Mesenchymal stem cell (in vitro differentiated cells and primary cell): ENCODE results near the gene OBSL1. TPM values are rescaled to one million over a fixed set of nuclear protein-coding genes. Genes with fewer than 3 reads are reported as not detected.

Source experiments
- DNase-seq: peaks from one replicate; pipeline ENCODE4 v3.0.0-alpha.2; 2013
- H2AFZ ChIP-seq: one replicate; pipeline ENCODE4 v1.6.1; 2013; ENCODE audit warnings: low read depth, mild to moderate bottlenecking, control low read depth, inconsistent platforms, low read length, moderate library complexity
- H2AK5ac ChIP-seq: 2 replicates; pipeline ENCODE4 v1.6.1; 2013; ENCODE audit warnings: low read length, moderate library complexity, mild to moderate bottlenecking, inconsistent platforms; ENCODE audit not compliant: severe bottlenecking
- H2BK120ac ChIP-seq: one replicate; pipeline ENCODE4 v1.6.1; 2013; ENCODE audit warnings: low read depth, mild to moderate bottlenecking, inconsistent platforms, low read length, moderate library complexity
- H2BK12ac ChIP-seq, 2 experiments: one replicate each; pipeline ENCODE4 v1.6.1; 2013; ENCODE audit warnings: inconsistent platforms in 2 of 2, low read length in 2 of 2, mild to moderate bottlenecking in 2 of 2, moderate library complexity in 2 of 2, control low read depth in 1 of 2
- H2BK15ac ChIP-seq: one replicate; pipeline ENCODE4 v1.6.1; 2013; ENCODE audit warnings: mild to moderate bottlenecking, low read depth, inconsistent platforms; ENCODE audit not compliant: poor library complexity, severe bottlenecking
- H2BK5ac ChIP-seq: 2 replicates; pipeline ENCODE4 v1.6.1; 2013; ENCODE audit warnings: low read depth, mild to moderate bottlenecking, low read length, control low read depth, inconsistent platforms; ENCODE audit not compliant: poor library complexity, severe bottlenecking
- H3K14ac ChIP-seq, 2 experiments: one replicate each; pipeline ENCODE4 v1.6.1; 2013; ENCODE audit warnings: inconsistent platforms in 2 of 2, low read length in 2 of 2, control low read depth in 1 of 2, mild to moderate bottlenecking in 1 of 2, moderate library complexity in 1 of 2
- H3K18ac ChIP-seq, 2 experiments: one replicate each; pipeline ENCODE4 v1.6.1; 2013; ENCODE audit warnings: inconsistent platforms in 2 of 2, low read length in 2 of 2, control low read depth in 1 of 2, low read depth in 1 of 2, mild to moderate bottlenecking in 1 of 2
- H3K23ac ChIP-seq, 2 experiments: one replicate each; pipeline ENCODE4 v1.6.1; 2013; ENCODE audit warnings: inconsistent platforms in 2 of 2, low read length in 2 of 2, mild to moderate bottlenecking in 2 of 2, moderate library complexity in 2 of 2, control low read depth in 1 of 2
- H3K27ac ChIP-seq: 2 replicates; pipeline ENCODE4 v1.5.1; 2013; ENCODE audit warnings: mild to moderate bottlenecking, moderate library complexity, low read length, control low read depth, inconsistent platforms; ENCODE audit not compliant: poor library complexity, severe bottlenecking
- H3K27me3 ChIP-seq, 2 experiments: 2 replicates each; pipeline versions ENCODE4 v1.6.1 to v1.7.0; 2013; ENCODE audit warnings: low read length in 2 of 2, mild to moderate bottlenecking in 2 of 2, moderate library complexity in 2 of 2, control low read depth in 1 of 2, inconsistent platforms in 1 of 2; ENCODE audit not compliant: control insufficient read depth in 1 of 2, insufficient read depth in 1 of 2
- H3K36me3 ChIP-seq, 2 experiments: 2 replicates each; pipeline versions ENCODE4 v1.6.1 to v1.7.0; 2013; ENCODE audit warnings: low read length in 2 of 2, control low read depth in 1 of 2, inconsistent platforms in 1 of 2, low read depth in 1 of 2, mild to moderate bottlenecking in 1 of 2; ENCODE audit not compliant: insufficient read depth in 2 of 2, control insufficient read depth in 1 of 2
- H3K4ac ChIP-seq, 2 experiments: one replicate each; pipeline ENCODE4 v1.6.1; 2013; ENCODE audit warnings: inconsistent platforms in 2 of 2, low read length in 2 of 2, mild to moderate bottlenecking in 2 of 2, moderate library complexity in 2 of 2, control low read depth in 1 of 2, low read depth in 1 of 2
- H3K4me1 ChIP-seq: 2 replicates; pipeline ENCODE4 v1.6.1; 2013; ENCODE audit warnings: low read depth, low read length, control low read depth; ENCODE audit not compliant: control insufficient read depth, insufficient read depth
- H3K4me2 ChIP-seq: 2 replicates; pipeline ENCODE4 v1.6.1; 2013; ENCODE audit warnings: low read length, mild to moderate bottlenecking, inconsistent platforms; ENCODE audit not compliant: poor library complexity, severe bottlenecking
- H3K4me3 ChIP-seq, 2 experiments: 2 replicates each; pipeline versions ENCODE4 v1.5.1 to v1.7.0; 2013; ENCODE audit warnings: low read length in 2 of 2, mild to moderate bottlenecking in 2 of 2, control low read depth in 1 of 2, low read depth in 1 of 2; ENCODE audit not compliant: insufficient read depth in 1 of 2
- H3K79me1 ChIP-seq: replicated peaks from 2 replicates; pipeline ENCODE4 v1.6.1; 2013; ENCODE audit warnings: mild to moderate bottlenecking, control low read depth, low read length, inconsistent platforms; ENCODE audit not compliant: poor library complexity, severe bottlenecking
- H3K9ac ChIP-seq: 2 replicates; pipeline ENCODE4 v1.7.0; 2013; ENCODE audit warnings: mild to moderate bottlenecking, low read length, moderate library complexity
- H3K9me3 ChIP-seq: 2 replicates; pipeline ENCODE4 v1.7.0; 2013; ENCODE audit warnings: mild to moderate bottlenecking, low read length; ENCODE audit not compliant: control insufficient read depth
- H4K8ac ChIP-seq: one replicate; pipeline ENCODE4 v1.6.1; 2013; ENCODE audit warnings: inconsistent platforms, mild to moderate bottlenecking, low read length, moderate library complexity
- H4K91ac ChIP-seq: one replicate; pipeline ENCODE4 v1.6.1; 2013; ENCODE audit warnings: mild to moderate bottlenecking, low read length, inconsistent platforms
- WGBS: methylation state at CpG from one replicate; pipeline ENCODE4 v1.1.7; 2013; ENCODE audit warnings: mixed read lengths; 5-methylcytosine and 5-hydroxymethylcytosine counted together
- small RNA-seq: library from polyadenylated mRNA; stranded (forward); fragments of <200 nt; extraction: miRNeasy Mini kit (QIAGEN cat#:217004); gene quantifications from one replicate; pipeline ENCODE3, GENCODE V24; 2013; ENCODE audit warnings: low read depth

Gene OBSL1

GRCh38 chr2:219502618-219503017 is 68.7 kb downstream of the OBSL1 start:
- Histone ChIP-seq H3K9me3 (no peaks in the 10 kb centered on the region), H3K18ac (no peak overlapping the region), H3K36me3 (peaks cover 54 to 57% of the 10 kb centered on the region in 2 experiments), H3K27me3 (peaks cover 0 to under 1% of the 10 kb centered on the region in 2 experiments), H4K8ac (no peak overlapping the region), H3K9ac (no peak overlapping the region), H3K4me2 (no peak overlapping the region), H2BK120ac (no peak overlapping the region), H2BK5ac (no peak overlapping the region), H3K79me1 (peaks cover 26% of the 10 kb centered on the region), H3K27ac (no peak overlapping the region), H2AFZ (no peak overlapping the region), H2BK15ac (no peak overlapping the region), H2AK5ac (no peak overlapping the region), H4K91ac (no peak overlapping the region), H3K23ac (no peak overlapping the region), H3K14ac (no peak overlapping the region), H3K4ac (no peak overlapping the region), H2BK12ac (no peak overlapping the region), H3K4me3 (no peak overlapping the region), H3K4me1 (peaks cover 25% of the 10 kb centered on the region)
- DNase-seq = no peak

- peaks cover 50 to 51% of the 10 kb centered on the region in 2 experiments for H3K36me3 ChIP-seq
- H3K27ac ChIP-seq = no peak overlapping the region
- no peak overlapping the region for H2BK12ac ChIP-seq
- H3K4me1 ChIP-seq = peaks cover 31% of the 10 kb centered on the region
- no peak overlapping the region for H3K23ac ChIP-seq
- H3K9ac ChIP-seq = no peak overlapping the region
- H4K91ac ChIP-seq = no peak overlapping the region
- no peak overlapping the region for H4K8ac ChIP-seq
- H3K4ac ChIP-seq = no peak overlapping the region
- no peak overlapping the region for H3K14ac ChIP-seq
- peaks cover 26% of the 10 kb centered on the region for H3K79me1 ChIP-seq
- H2BK120ac ChIP-seq = no peak overlapping the region
- no peak overlapping the region for H2AK5ac ChIP-seq
- no peak overlapping the region for H2AFZ ChIP-seq
- WGBS = 97% methylated on average over 14 of the region's 14 CpGs
- no peak for DNase-seq
- no peak overlapping the region for H2BK15ac ChIP-seq
- peaks cover 0 to 8% of the 10 kb centered on the region in 2 experiments for H3K27me3 ChIP-seq
- no peak overlapping the region for H3K4me2 ChIP-seq
- no peak overlapping the region for H3K4me3 ChIP-seq
- no peak overlapping the region for H3K18ac ChIP-seq
- H2BK5ac ChIP-seq = no peak overlapping the region
- H3K9me3 ChIP-seq = no peaks in the 10 kb centered on the region
Observed at GRCh38 chr2:219501849-219502248, 69.5 kb downstream of the OBSL1 start.

Small RNA genes within 50 kb of the gene (small RNA-seq; reads per million reads assigned to genes)
- gene MIR3132 (not detected), gene RN7SKP213 (not detected)
